GM12878 (cell line): ENCODE data around the gene ADH1A.

Source experiments
- BRCA1 ChIP-seq: IDR thresholded peaks from 2 replicates; pipeline ENCODE4 v1.6.1; 2011; ENCODE audit warnings: low read depth, low read length, improper control_type of control experiment
- ELK1 ChIP-seq: IDR thresholded peaks from 2 replicates; pipeline ENCODE4 v1.6.1; 2012; ENCODE audit warnings: low read depth, low read length, improper control_type of control experiment
- EP300 ChIP-seq, 2 experiments: fragments of 150-350 bp in 1 of 2; IDR thresholded peaks; 2 replicates each; pipeline ENCODE4 v1.6.1; 2011 to 2012; ENCODE audit warnings: low read depth in 2 of 2, low read length in 2 of 2, borderline replicate concordance in 1 of 2, improper control_type of control experiment in 1 of 2, inconsistent platforms in 1 of 2; ENCODE audit not compliant: control insufficient read depth in 1 of 2
- MEF2A ChIP-seq: IDR thresholded peaks from 2 replicates; pipeline ENCODE4 v1.6.1; 2011; ENCODE audit warnings: low read depth, mild to moderate bottlenecking, low read length, moderate library complexity; ENCODE audit not compliant: insufficient read depth
- NFYA ChIP-seq: IDR thresholded peaks from 2 replicates; pipeline ENCODE4 v1.6.1; 2011; ENCODE audit warnings: low read depth, mild to moderate bottlenecking, low read length, improper control_type of control experiment, borderline replicate concordance
- POLR2A ChIP-seq: IDR thresholded peaks from 2 replicates; pipeline ENCODE4 v1.6.1; 2011; ENCODE audit warnings: low read depth, mild to moderate bottlenecking, low read length
- POLR2AphosphoS2 ChIP-seq: IDR thresholded peaks from 2 replicates; pipeline ENCODE4 v1.6.1; 2011; ENCODE audit warnings: low read depth, mild to moderate bottlenecking, low read length, improper control_type of control experiment, moderate library complexity
- REST ChIP-seq: IDR thresholded peaks from 2 replicates; pipeline ENCODE4 v1.6.1; 2012; ENCODE audit warnings: mild to moderate bottlenecking, low read depth, low read length
- RFX5 ChIP-seq: IDR thresholded peaks from 2 replicates; pipeline ENCODE4 v1.6.1; 2011; ENCODE audit warnings: low read depth, low read length, improper control_type of control experiment
- TCF3 ChIP-seq: IDR thresholded peaks from 2 replicates; pipeline ENCODE4 v1.6.1; 2012; ENCODE audit warnings: low read depth, mild to moderate bottlenecking, low read length, borderline replicate concordance; ENCODE audit not compliant: insufficient read depth
- YY1 ChIP-seq: IDR thresholded peaks from 2 replicates; pipeline ENCODE4 v1.6.1; 2011; ENCODE audit warnings: low read depth, mild to moderate bottlenecking, low read length
- TF ChIP-seq, protein P1 (sequence below), 3 experiments: IDR thresholded peaks in 2 of 3; conservative IDR thresholded peaks in 1 of 3; 2 replicates each; pipeline ENCODE4 v1.5.1; 2011; ENCODE audit warnings: low read depth in 3 of 3, low read length in 3 of 3, mild to moderate bottlenecking in 3 of 3, control low read depth in 2 of 3, moderate library complexity in 2 of 3, inconsistent platforms in 1 of 3, mixed read lengths in 1 of 3; ENCODE audit not compliant: control insufficient read depth in 2 of 3, insufficient read depth in 1 of 3; ENCODE audit errors: extremely low read depth in 1 of 3

- TF ChIP-seq YY1 (no peak), POLR2A (no peak), BRCA1 (no peak), ELK1 (no peak), POLR2AphosphoS2 (no peak), MEF2A (no peak), RFX5 (no peak), EP300 (IDR thresholded peaks at IDR 0.05; ENCODE audit: borderline replicate concordance in 1 of 2, control insufficient read depth in 1 of 2, low read depth in 2 of 2, low read length in 2 of 2) (no peak), TCF3 (no peak), NFYA (no peak), REST (no peak)
- TF ChIP-seq, protein P1, sequence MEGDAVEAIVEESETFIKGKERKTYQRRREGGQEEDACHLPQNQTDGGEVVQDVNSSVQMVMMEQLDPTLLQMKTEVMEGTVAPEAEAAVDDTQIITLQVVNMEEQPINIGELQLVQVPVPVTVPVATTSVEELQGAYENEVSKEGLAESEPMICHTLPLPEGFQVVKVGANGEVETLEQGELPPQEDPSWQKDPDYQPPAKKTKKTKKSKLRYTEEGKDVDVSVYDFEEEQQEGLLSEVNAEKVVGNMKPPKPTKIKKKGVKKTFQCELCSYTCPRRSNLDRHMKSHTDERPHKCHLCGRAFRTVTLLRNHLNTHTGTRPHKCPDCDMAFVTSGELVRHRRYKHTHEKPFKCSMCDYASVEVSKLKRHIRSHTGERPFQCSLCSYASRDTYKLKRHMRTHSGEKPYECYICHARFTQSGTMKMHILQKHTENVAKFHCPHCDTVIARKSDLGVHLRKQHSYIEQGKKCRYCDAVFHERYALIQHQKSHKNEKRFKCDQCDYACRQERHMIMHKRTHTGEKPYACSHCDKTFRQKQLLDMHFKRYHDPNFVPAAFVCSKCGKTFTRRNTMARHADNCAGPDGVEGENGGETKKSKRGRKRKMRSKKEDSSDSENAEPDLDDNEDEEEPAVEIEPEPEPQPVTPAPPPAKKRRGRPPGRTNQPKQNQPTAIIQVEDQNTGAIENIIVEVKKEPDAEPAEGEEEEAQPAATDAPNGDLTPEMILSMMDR (IDR thresholded peaks at IDR 0.05 in 2 of 3, conservative IDR thresholded peaks at IDR 0.05 in 1 of 3; ENCODE audit: control insufficient read depth in 2 of 3, extremely low read depth in 1 of 3, insufficient read depth in 1 of 3, low read depth in 3 of 3, low read length in 3 of 3) = no peak
Measured at GRCh38 chr4:99282731-99283130, 8.1 kb downstream of the ADH1A start.
